IPS DF 6.9 (cell line): Measurements from ENCODE around the gene SMIM36.
"Not testable (repeated sequence)": the region's sequence is repeated elsewhere in the genome, so short reads cannot be mapped to it uniquely, and the experiment has no call there.

Source experiments
- DNase-seq: peaks from one replicate; pipeline ENCODE4 v3.0.0-alpha.2; 2013; ENCODE audit warnings: low read depth, low spot score
- H3K27ac ChIP-seq: one replicate; pipeline ENCODE4 v1.5.1; 2013; ENCODE audit warnings: low read length, control low read depth
- H3K27me3 ChIP-seq: 2 replicates; pipeline ENCODE4 v1.6.1; 2013; ENCODE audit warnings: mild to moderate bottlenecking, low read length; ENCODE audit not compliant: control insufficient read depth, insufficient read depth
- H3K36me3 ChIP-seq: 2 replicates; pipeline ENCODE4 v1.6.1; 2013; ENCODE audit warnings: low read length; ENCODE audit not compliant: control insufficient read depth, insufficient read depth
- H3K4me1 ChIP-seq: 2 replicates; pipeline ENCODE4 v1.6.1; 2013; ENCODE audit warnings: low read length; ENCODE audit not compliant: control insufficient read depth, insufficient read depth
- H3K4me3 ChIP-seq: 2 replicates; pipeline ENCODE4 v1.5.1; 2013; ENCODE audit warnings: mild to moderate bottlenecking, low read length
- H3K9me3 ChIP-seq: 2 replicates; pipeline ENCODE4 v1.6.1; 2013; ENCODE audit warnings: low read length, inconsistent platforms; ENCODE audit not compliant: control insufficient read depth, insufficient read depth
- WGBS: extraction: QIAGEN DNeasy Blood & Tissue Kit; methylation state at CpG from one replicate; pipeline ENCODE4 v1.1.7; 2013; ENCODE audit warnings: mixed read lengths, missing lambda C conversion rate; ENCODE audit not compliant: insufficient read length, insufficient coverage; 5-methylcytosine and 5-hydroxymethylcytosine counted together

SMIM36 gene

DNA sequence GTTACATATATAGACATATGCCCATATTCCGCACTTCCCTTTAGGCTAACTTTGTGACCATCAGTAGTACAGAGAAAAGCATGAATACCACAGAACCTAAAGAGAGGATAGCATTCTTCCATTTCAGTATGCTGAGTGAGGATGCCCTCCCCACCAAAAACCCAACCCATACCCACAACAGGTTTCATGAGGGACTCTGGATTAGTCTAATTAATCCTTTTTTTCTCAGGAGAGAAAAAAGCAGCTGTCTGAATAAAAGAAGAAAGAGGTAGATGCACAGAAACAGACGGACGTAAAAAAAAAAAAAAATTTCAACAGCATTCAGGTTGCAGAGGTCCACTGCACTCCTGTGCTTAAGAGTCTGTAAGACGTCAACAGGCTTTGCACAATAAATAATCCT, 96.3 kb downstream of the SMIM36 start:
- Histone ChIP-seq H3K9me3 (no peaks in the 10 kb centered on the region), H3K36me3 (peaks cover 8% of the 10 kb centered on the region; the same call in 1 of the 2 replicates), H3K4me1 (no peaks in the 10 kb centered on the region), H3K27ac (no peak overlapping the region), H3K4me3 (no peak overlapping the region), H3K27me3 (no peaks in the 10 kb centered on the region)
- WGBS, result no CpG with 5 or more reads among the region's 4 CpGs
- DNase-seq, result no peak

DNA sequence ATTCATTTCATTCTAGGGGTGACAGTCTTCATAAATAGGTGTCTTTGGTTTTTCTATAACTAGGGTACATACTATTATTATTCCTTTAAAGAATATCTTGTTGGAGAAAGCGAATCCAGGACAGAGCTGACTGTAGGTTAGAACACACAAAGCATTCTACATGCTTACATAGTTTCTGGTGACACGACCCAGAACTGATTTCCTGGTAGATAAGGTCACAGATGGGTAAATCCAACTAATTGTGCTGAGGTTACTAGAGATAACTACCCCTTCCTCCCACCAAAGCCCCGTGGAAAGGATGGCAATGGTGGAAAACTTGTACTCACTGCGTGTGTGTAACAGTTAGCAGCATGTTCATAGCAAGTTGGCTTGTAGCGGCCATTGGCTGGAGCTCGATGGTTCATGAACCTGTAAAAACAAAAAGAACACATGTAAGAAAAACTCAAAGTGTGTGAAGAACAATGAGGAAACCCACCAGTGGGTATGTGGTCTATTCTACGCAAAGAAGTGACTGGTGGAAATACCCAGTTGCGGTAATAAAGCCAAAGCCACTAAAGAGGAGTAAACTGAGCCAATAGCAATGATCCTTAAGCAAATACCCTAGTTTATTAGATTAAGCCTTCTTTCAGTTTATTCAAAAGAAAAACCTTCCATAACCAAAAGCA, 97.3 kb downstream of the SMIM36 start:
- no peaks in the 10 kb centered on the region for H3K27me3 ChIP-seq
- no peak overlapping the region for H3K4me3 ChIP-seq
- H3K4me1 ChIP-seq, result no peaks in the 10 kb centered on the region
- H3K9me3 ChIP-seq, result no peaks in the 10 kb centered on the region
- WGBS, result no CpG with 5 or more reads among the region's 8 CpGs
- no peak for DNase-seq
- peaks cover 15% of the 10 kb centered on the region; the same call in 1 of the 2 replicates for H3K36me3 ChIP-seq
- no peak overlapping the region for H3K27ac ChIP-seq

GRCh38 chr17:55411463-55411855, 99.8 kb downstream of the SMIM36 start:
- H3K9me3 ChIP-seq, result no peaks in the 10 kb centered on the region
- no peak overlapping the region for H3K27ac ChIP-seq
- H3K36me3 ChIP-seq, result peaks cover 15% of the 10 kb centered on the region; the same call in 1 of the 2 replicates
- no CpG with 5 or more reads among the region's 1 CpG for WGBS
- H3K4me3 ChIP-seq, result no peak overlapping the region
- no peak for DNase-seq
- H3K4me1 ChIP-seq, result no peaks in the 10 kb centered on the region
- H3K27me3 ChIP-seq, result no peaks in the 10 kb centered on the region

DNA sequence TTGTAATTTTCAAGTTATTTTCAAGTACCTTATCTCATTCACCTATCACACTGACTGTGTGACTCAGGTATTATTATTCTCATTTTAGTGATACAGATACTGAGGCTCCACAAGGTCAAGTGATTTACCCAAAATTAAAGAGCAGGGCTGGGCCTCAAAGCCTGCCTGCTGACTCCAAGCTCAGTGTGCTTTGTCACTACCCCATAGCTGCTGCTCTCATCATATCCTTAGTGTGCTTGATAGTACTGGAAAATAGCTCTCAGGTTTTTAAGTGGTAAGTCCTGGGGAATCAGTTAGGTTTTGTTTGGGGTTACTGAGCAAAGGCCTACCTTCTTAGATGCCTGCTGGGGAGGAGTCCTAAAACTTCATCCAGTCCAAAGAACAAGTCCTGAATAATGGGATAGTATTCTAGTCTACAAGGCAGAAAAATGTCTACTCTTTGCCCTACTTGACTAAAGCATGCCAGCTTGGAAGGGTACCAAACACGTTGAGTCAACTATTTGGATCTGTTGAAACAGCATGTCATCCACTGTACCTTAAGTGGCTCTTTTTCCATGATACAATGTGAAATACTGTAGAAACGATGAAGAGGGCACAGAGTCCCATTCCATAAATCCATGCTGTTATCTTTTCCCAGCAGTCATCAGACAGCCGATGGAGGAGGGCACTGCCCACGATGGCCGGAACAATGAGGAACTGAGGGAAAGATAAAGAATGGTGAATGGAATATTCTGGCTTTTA, 100.4 kb downstream of the SMIM36 start:
- H3K4me3 ChIP-seq, result no peak overlapping the region
- no peak for DNase-seq
- WGBS, result no CpG with 5 or more reads among the region's 5 CpGs
- H3K4me1 ChIP-seq, result no peaks in the 10 kb centered on the region
- peaks cover 18% of the 10 kb centered on the region; the same call in 1 of the 2 replicates for H3K36me3 ChIP-seq
- no peaks in the 10 kb centered on the region for H3K9me3 ChIP-seq
- H3K27me3 ChIP-seq, result no peaks in the 10 kb centered on the region
- no peak overlapping the region for H3K27ac ChIP-seq

GRCh38 chr17:55409030-55409800, 102.0 kb downstream of the SMIM36 start:
- no CpG with 5 or more reads among the region's 4 CpGs for WGBS
- peaks cover 18% of the 10 kb centered on the region; the same call in 1 of the 2 replicates for H3K36me3 ChIP-seq
- H3K27me3 ChIP-seq, result no peaks in the 10 kb centered on the region
- H3K4me3 ChIP-seq, result no peak overlapping the region
- H3K4me1 ChIP-seq, result no peaks in the 10 kb centered on the region
- H3K27ac ChIP-seq, result no peak overlapping the region
- H3K9me3 ChIP-seq, result no peaks in the 10 kb centered on the region
- no peak for DNase-seq

GRCh38 chr17:55407641-55408566, 103.3 kb downstream of the SMIM36 start:
- WGBS, result no CpG with 5 or more reads among the region's 5 CpGs
- Histone ChIP-seq H3K27me3 (no peaks in the 10 kb centered on the region), H3K4me3 (no peak overlapping the region), H3K9me3 (no peaks in the 10 kb centered on the region), H3K4me1 (no peaks in the 10 kb centered on the region), H3K27ac (no peak overlapping the region), H3K36me3 (peaks cover 18% of the 10 kb centered on the region; the same call in 1 of the 2 replicates)
- DNase-seq, result no peak

DNA sequence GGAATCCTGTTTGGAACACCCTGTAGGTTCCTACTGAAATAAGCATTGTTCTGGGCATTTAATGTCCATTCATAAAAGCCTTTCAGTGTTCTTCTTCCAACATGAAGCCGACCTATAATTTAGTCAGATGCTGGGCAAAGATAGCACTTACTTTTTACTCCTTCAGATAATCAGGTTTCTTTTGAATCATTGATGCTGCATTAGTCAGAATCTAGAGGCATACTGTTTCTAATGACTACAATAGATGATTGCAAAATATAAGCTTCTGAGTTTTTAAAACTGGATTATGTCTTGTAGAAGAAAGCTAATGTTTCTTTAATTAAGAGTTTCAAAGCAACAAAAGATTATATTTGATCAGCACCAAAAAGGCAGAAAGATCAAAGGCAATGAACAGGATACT, 105.7 kb downstream of the SMIM36 start:
- no peaks in the 10 kb centered on the region for H3K9me3 ChIP-seq
- WGBS, result no CpG with 5 or more reads among the region's 1 CpG
- no peaks in the 10 kb centered on the region for H3K27me3 ChIP-seq
- H3K27ac ChIP-seq, result no peak overlapping the region
- no peak for DNase-seq
- H3K4me1 ChIP-seq, result no peaks in the 10 kb centered on the region
- no peak overlapping the region for H3K4me3 ChIP-seq
- peaks cover 11% of the 10 kb centered on the region; the same call in 1 of the 2 replicates for H3K36me3 ChIP-seq

DNA sequence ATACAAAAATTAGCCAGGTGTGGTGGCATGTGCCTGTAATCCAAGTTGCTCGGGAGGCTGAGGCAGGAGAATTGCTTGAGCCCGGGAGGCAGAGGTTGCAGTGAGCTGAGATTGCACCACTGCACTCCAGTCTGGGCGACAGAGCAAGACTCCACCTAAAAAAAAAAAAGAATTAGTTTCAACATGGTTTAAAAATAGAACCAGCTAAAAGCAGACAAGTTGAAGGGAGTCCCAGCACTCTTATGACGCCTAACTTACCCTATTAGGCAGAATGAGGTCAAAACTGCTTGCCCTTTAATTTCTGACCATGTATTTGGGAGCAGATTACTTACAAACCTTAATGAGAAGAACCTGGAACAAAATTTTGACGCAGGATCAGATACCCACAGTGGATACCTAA, 107.1 kb downstream of the SMIM36 start:
- H3K4me1 ChIP-seq, H3K27me3 ChIP-seq, H3K9me3 ChIP-seq, DNase-seq, H3K4me3 ChIP-seq, H3K36me3 ChIP-seq, H3K27ac ChIP-seq: not testable (repeated sequence)
- WGBS, result no CpG with 5 or more reads among the region's 5 CpGs

GRCh38 chr17:55402374-55402773, 108.9 kb downstream of the SMIM36 start:
- Histone ChIP-seq H3K4me3 (no peak overlapping the region), H3K27ac (no peak overlapping the region), H3K27me3 (no peaks in the 10 kb centered on the region), H3K36me3 (peaks cover 10% of the 10 kb centered on the region; the same call in 1 of the 2 replicates), H3K4me1 (no peaks in the 10 kb centered on the region), H3K9me3 (no peaks in the 10 kb centered on the region)
- WGBS, result no CpG with 5 or more reads among the region's 4 CpGs
- no peak for DNase-seq
